WTC11 (cell line): ENCODE measurements around the gene KLHL41. TPM values are rescaled to one million over a fixed set of nuclear protein-coding genes. Genes with fewer than 3 reads are reported as not detected.
"Not testable (repeated sequence)": the region's sequence is repeated elsewhere in the genome, so short reads cannot be mapped to it uniquely, and the experiment has no call there.

Source experiments
- ATAC-seq: fragments of 200-7000 bp; cut with Tn5 transposase; 2 replicates; pipeline ENCODE4 v1.10.0; 2021; ENCODE audit warnings: mild to moderate bottlenecking, moderate library complexity
- CTCF ChIA-PET: fragments of 300-600 bp; sonication (Branson Sonifier 250); formaldehyde crosslinking; loops from one replicate; lab custom pipeline; 2021; ENCODE audit warnings: antibody characterized with exemption; lab: Charles Lee
- POLR2A ChIA-PET: fragments of 350-600 bp; sonication (Branson Sonifier 250); formaldehyde crosslinking; loops from one replicate; lab custom pipeline; 2021; ENCODE audit warnings: antibody characterized with exemption; lab: Charles Lee
- DNase-seq: peaks from one replicate; pipeline ENCODE4 v3.0.0; 2021; ENCODE audit warnings: low spot score
- H3K27ac Mint-ChIP-seq: 2 replicates; pipeline ENCODE4 v1.8.0; 2021; ENCODE audit warnings: mixed read lengths
- H3K27me3 Mint-ChIP-seq: 2 replicates; pipeline ENCODE4 v1.8.0; 2021; ENCODE audit warnings: low read depth, mild to moderate bottlenecking, moderate library complexity, mixed read lengths
- H3K36me3 Mint-ChIP-seq: 2 replicates; pipeline ENCODE4 v1.8.0; 2021; ENCODE audit warnings: mixed read lengths
- H3K4me1 Mint-ChIP-seq: 2 replicates; pipeline ENCODE4 v1.8.0; 2022; ENCODE audit warnings: mixed read lengths
- H3K4me3 Mint-ChIP-seq: 2 replicates; pipeline ENCODE4 v1.8.0; 2021; ENCODE audit warnings: mild to moderate bottlenecking, moderate library complexity, mixed read lengths
- H3K9me3 Mint-ChIP-seq: 2 replicates; pipeline ENCODE4 v1.8.0; 2021; ENCODE audit warnings: mixed read lengths
- ATF2 ChIP-seq: sonication (generic); formaldehyde crosslinking; IDR thresholded peaks from 2 replicates; pipeline ENCODE4 v1.8.1; 2022; ENCODE audit warnings: low read depth, missing genetic modification reagents, borderline replicate concordance
- CBFB ChIP-seq: sonication (generic); formaldehyde crosslinking; IDR thresholded peaks from 2 replicates; pipeline ENCODE4 v1.8.1; 2022; ENCODE audit warnings: mild to moderate bottlenecking, low read depth, missing genetic modification reagents
- CTCF ChIP-seq: fragments of 200-600 bp; IDR thresholded peaks from 2 replicates; pipeline ENCODE4 v1.8.0; 2022; ENCODE audit warnings: antibody characterized with exemption
- GRHL2 ChIP-seq: fragments of 250-450 bp; sonication (Bioruptor Pico); IDR thresholded peaks from 2 replicates; pipeline ENCODE4 v1.8.0; 2022; ENCODE audit warnings: mild to moderate bottlenecking, moderate library complexity; ENCODE audit not compliant: insufficient replicate concordance, severe bottlenecking
- MYBL2 ChIP-seq: sonication (generic); formaldehyde crosslinking; IDR thresholded peaks from 2 replicates; pipeline ENCODE4 v1.8.1; 2023; ENCODE audit warnings: mild to moderate bottlenecking, moderate library complexity, missing genetic modification reagents
- STAT6 ChIP-seq: sonication (generic); formaldehyde crosslinking; conservative IDR thresholded peaks from 2 replicates; pipeline ENCODE4 v1.8.1; 2023; ENCODE audit warnings: mild to moderate bottlenecking, low read depth, missing genetic modification reagents, moderate library complexity
- total RNA-seq: library from RNA; stranded (reverse); gene quantifications from 3 replicates; pipeline ENCODE4 v1.2.3, GENCODE V29; 2021
- TF ChIP-seq, protein P1 (sequence below): sonication (generic); formaldehyde crosslinking; IDR thresholded peaks from 2 replicates; pipeline ENCODE4 v1.8.0; 2022; ENCODE audit warnings: mild to moderate bottlenecking, missing genetic modification reagents
- TF ChIP-seq, protein P2 (sequence below): fragments of 250-450 bp; sonication (Bioruptor Pico); IDR thresholded peaks from 2 replicates; pipeline ENCODE4 v1.9.0; 2021; ENCODE audit warnings: mild to moderate bottlenecking, borderline replicate concordance
- TF ChIP-seq, protein P3 (sequence below): fragments of 250-450 bp; sonication (Bioruptor Pico); IDR thresholded peaks from 2 replicates; pipeline ENCODE4 v2.1.2; 2022; ENCODE audit warnings: mild to moderate bottlenecking, moderate library complexity
- TF ChIP-seq, protein P4 (sequence below): sonication (generic); formaldehyde crosslinking; conservative IDR thresholded peaks from 2 replicates; pipeline ENCODE4 v1.8.1; 2022; ENCODE audit warnings: mild to moderate bottlenecking, missing genetic modification reagents

KLHL41 gene
- total RNA-seq, 1 experiment from 2014 or later, result not detected

DNA sequence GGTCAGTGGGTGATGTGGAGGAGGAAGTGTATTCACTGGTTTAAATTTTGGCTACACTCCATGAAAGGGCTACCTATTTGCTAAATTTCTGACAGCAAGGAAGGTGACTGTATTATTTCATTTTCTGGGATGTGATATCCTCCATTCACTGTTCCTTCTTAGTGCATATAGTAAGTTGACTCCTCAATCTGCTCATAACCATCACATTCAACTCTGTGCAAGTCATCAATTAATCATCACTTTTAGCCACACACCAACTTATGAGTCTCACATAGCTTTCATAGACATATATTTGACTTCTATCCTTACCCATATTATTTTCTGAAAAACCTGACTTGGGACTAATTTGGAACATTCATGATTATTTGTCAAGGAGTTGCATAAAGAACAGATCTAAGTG, 16.9 kb downstream of the KLHL41 start (continued):
- TF ChIP-seq, protein P1, sequence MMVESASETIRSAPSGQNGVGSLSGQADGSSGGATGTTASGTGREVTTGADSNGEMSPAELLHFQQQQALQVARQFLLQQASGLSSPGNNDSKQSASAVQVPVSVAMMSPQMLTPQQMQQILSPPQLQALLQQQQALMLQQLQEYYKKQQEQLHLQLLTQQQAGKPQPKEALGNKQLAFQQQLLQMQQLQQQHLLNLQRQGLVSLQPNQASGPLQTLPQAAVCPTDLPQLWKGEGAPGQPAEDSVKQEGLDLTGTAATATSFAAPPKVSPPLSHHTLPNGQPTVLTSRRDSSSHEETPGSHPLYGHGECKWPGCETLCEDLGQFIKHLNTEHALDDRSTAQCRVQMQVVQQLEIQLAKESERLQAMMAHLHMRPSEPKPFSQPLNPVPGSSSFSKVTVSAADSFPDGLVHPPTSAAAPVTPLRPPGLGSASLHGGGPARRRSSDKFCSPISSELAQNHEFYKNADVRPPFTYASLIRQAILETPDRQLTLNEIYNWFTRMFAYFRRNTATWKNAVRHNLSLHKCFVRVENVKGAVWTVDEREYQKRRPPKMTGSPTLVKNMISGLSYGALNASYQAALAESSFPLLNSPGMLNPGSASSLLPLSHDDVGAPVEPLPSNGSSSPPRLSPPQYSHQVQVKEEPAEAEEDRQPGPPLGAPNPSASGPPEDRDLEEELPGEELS (CRISPR knock-in tag), result no peak

GRCh38 chr2:169528271-169528701, 18.8 kb downstream of the KLHL41 start:
- no peak overlapping the region for H3K4me3 Mint-ChIP-seq
- no peak overlapping the region for H3K27ac Mint-ChIP-seq
- peak; percentile 96 for ATAC-seq
- CTCF ChIA-PET, result interaction anchor here (0.5 to 1.3 kb wide), 7 partner anchors 9 to 505 kb away, joined by 3 to 5 read pairs (median 4); partner anchors contain the start of gene BBS5
- peaks cover 12% of the 10 kb centered on the region for H3K36me3 Mint-ChIP-seq
- no peaks in the 10 kb centered on the region for H3K27me3 Mint-ChIP-seq
- POLR2A ChIA-PET, result no interaction called here
- H3K4me1 Mint-ChIP-seq, result no peaks in the 10 kb centered on the region
- no peaks in the 10 kb centered on the region for H3K9me3 Mint-ChIP-seq
- TF ChIP-seq ATF2 (CRISPR knock-in tag) (no peak), CTCF (peak; percentile 73)
- peak; percentile 80 for DNase-seq

DNA sequence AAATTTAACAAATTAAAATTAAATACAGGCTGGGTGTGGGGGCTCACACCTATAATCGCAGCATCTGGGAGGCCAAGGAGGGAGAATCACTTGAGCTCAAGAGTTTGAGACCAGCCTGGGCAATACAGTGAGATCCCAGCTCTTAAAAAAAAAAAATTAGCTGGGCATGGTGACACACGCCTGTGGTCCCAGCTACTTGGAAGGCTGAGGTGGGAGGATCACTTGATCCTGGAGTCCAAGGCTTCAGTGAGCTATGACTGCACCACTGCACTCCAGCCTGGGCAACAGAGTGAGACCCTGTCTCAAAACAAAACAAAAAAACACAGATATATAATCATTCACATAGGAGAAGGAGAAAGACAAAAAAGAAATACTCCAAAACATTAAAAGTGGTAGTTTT, 30.0 kb downstream of the KLHL41 start:
- H3K4me1 Mint-ChIP-seq, CTCF ChIA-PET, POLR2A ChIA-PET, H3K27me3 Mint-ChIP-seq, DNase-seq, H3K27ac Mint-ChIP-seq, H3K4me3 Mint-ChIP-seq, ATAC-seq, H3K9me3 Mint-ChIP-seq: not testable (repeated sequence)
- peaks cover 41% of the 10 kb centered on the region for H3K36me3 Mint-ChIP-seq

- H3K4me3 Mint-ChIP-seq, result no peak overlapping the region
- H3K9me3 Mint-ChIP-seq, result no peaks in the 10 kb centered on the region
- H3K36me3 Mint-ChIP-seq, result peaks cover 42% of the 10 kb centered on the region
- DNase-seq, result no peak
- H3K27me3 Mint-ChIP-seq, result no peaks in the 10 kb centered on the region
- ChIA-PET CTCF (no interaction called here), POLR2A (no interaction called here)
- H3K4me1 Mint-ChIP-seq, result no peaks in the 10 kb centered on the region
- ATAC-seq, result no peak
- no peak overlapping the region for H3K27ac Mint-ChIP-seq
- TF ChIP-seq CBFB (CRISPR knock-in tag) (no peak), MYBL2 (CRISPR knock-in tag) (no peak), STAT6 (CRISPR knock-in tag) (no peak), GRHL2 (no peak)
- TF ChIP-seq, protein P2, sequence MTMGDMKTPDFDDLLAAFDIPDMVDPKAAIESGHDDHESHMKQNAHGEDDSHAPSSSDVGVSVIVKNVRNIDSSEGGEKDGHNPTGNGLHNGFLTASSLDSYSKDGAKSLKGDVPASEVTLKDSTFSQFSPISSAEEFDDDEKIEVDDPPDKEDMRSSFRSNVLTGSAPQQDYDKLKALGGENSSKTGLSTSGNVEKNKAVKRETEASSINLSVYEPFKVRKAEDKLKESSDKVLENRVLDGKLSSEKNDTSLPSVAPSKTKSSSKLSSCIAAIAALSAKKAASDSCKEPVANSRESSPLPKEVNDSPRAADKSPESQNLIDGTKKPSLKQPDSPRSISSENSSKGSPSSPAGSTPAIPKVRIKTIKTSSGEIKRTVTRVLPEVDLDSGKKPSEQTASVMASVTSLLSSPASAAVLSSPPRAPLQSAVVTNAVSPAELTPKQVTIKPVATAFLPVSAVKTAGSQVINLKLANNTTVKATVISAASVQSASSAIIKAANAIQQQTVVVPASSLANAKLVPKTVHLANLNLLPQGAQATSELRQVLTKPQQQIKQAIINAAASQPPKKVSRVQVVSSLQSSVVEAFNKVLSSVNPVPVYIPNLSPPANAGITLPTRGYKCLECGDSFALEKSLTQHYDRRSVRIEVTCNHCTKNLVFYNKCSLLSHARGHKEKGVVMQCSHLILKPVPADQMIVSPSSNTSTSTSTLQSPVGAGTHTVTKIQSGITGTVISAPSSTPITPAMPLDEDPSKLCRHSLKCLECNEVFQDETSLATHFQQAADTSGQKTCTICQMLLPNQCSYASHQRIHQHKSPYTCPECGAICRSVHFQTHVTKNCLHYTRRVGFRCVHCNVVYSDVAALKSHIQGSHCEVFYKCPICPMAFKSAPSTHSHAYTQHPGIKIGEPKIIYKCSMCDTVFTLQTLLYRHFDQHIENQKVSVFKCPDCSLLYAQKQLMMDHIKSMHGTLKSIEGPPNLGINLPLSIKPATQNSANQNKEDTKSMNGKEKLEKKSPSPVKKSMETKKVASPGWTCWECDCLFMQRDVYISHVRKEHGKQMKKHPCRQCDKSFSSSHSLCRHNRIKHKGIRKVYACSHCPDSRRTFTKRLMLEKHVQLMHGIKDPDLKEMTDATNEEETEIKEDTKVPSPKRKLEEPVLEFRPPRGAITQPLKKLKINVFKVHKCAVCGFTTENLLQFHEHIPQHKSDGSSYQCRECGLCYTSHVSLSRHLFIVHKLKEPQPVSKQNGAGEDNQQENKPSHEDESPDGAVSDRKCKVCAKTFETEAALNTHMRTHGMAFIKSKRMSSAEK (CRISPR knock-in tag), result no peak
- TF ChIP-seq, protein P3, sequence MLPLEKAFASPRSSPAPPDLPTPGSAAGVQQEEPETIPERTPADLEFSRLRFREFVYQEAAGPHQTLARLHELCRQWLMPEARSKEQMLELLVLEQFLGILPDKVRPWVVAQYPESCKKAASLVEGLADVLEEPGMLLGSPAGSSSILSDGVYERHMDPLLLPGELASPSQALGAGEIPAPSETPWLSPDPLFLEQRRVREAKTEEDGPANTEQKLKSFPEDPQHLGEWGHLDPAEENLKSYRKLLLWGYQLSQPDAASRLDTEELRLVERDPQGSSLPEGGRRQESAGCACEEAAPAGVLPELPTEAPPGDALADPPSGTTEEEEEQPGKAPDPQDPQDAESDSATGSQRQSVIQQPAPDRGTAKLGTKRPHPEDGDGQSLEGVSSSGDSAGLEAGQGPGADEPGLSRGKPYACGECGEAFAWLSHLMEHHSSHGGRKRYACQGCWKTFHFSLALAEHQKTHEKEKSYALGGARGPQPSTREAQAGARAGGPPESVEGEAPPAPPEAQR, result no peak
- TF ChIP-seq, protein P1 (CRISPR knock-in tag), result no peak
- TF ChIP-seq, protein P4, sequence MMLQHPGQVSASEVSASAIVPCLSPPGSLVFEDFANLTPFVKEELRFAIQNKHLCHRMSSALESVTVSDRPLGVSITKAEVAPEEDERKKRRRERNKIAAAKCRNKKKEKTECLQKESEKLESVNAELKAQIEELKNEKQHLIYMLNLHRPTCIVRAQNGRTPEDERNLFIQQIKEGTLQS (CRISPR knock-in tag), result no peak
Observed at GRCh38 chr2:169540146-169540545, 30.6 kb downstream of the KLHL41 start.
